Ureter (tissue), 1 donor: ENCODE results near the gene ZRANB1. TPM values are rescaled to one million over a fixed set of nuclear protein-coding genes. Genes with fewer than 3 reads are reported as not detected.

Source experiments
- DNase-seq: peaks from one replicate; pipeline ENCODE4 v3.0.0-alpha.2; 2020; ENCODE audit warnings: low spot score
- total RNA-seq: library from RNA; stranded (reverse); gene quantifications from one replicate; pipeline ENCODE4 v1.2.4, GENCODE V29; 2023
- donor health status: DM: yes; HTN: yes; CAD: no.

ZRANB1 gene
- total RNA-seq, 1 donor from 2014 or later, result 26.3 TPM

DNA sequence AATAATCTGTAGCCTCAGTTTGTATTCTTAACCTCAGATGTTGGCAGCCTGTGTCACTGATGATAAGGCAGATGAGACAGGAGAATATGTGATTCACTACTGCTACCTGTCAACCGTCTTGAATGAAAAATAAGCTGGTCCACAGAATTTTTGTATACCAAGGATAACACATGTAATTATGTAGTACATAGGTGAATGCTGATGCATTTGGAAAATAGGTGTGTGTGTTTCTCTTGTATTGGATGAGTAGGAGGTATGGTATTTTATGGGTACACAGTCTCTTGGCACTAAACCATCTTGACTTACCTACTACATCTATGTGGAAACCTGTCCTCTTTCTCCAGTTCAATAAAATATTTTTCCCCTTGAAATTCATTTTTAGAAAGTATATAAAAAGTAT lies 20.7 kb upstream of the ZRANB1 start:
- DNase-seq, result no peak

DNA sequence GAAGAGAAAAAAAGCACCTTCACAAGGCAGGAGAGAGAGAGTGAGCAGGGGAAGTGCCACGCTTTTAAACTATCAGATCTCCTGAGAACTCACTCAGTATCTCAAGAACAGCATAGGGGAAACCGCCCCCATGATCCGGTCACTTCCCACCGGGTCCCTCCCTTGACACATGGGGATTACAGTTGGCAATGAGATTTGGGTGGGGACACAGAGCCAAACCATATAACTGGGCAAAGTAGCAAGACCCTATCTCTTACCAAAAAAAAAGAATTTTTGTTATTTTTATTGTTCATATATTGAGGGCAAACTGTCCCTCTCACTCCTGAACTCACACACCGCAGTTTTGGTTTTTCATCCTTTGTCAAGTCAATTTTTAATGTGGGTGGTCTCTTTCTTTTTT lies 18.2 kb upstream of the ZRANB1 start:
- DNase-seq, result no peak

DNA sequence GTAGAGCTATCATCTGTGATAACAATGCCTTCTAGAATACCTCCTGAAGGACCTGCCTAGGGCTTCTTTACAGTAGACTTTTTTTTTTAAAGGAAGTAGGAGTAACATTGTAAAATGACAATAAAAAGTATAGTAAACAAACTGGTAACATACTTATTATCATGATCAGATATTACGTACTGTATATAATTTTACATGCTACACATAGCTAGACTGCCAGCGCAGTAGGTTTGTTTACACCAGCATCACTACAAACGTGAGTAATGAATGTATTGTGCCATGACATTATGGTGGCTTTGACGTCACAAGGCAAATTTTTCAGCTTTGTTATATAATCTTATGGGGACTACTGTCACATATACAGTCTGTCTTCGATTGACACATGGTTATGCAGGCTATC lies 15.4 kb upstream of the ZRANB1 start:
- no peak for DNase-seq

DNA sequence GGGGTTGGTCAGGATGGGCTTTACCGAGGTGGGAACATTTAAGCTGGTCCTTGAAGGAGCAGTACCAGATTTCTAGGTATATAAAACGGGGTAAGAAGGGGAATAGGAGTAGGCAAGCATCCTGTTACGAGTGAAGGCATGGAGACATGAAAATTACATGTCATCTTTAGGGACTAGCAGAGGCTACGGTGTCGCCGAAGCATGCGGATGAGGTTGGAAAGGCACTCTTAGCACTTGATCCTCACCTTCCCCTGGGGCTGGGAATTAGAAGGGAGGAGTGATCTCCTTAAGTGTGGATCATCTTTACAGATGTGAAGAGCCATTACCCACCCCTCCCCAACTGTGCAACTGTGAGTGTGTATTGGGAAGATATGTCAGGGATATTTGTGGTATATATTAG lies 13.8 kb upstream of the ZRANB1 start:
- DNase-seq, result no peak

DNA sequence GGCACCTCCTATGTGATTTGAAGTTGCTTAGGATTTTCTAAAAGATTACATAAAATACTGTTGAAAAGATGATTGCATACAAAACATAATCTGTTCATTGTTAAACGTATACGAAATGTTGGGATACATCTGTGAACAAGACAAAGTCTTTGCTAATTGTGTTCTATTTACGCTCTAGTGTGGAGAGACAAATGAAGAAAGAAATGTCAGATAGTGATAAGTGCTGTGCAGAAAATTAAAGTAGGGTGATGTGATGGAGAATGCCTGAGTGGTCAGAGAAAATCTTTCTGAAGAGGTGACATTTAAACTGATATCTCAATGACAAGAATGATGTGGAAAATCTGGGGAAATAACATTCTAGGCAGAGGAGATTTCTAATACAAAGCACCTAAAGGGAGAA lies 13.4 kb upstream of the ZRANB1 start:
- no peak for DNase-seq

DNA sequence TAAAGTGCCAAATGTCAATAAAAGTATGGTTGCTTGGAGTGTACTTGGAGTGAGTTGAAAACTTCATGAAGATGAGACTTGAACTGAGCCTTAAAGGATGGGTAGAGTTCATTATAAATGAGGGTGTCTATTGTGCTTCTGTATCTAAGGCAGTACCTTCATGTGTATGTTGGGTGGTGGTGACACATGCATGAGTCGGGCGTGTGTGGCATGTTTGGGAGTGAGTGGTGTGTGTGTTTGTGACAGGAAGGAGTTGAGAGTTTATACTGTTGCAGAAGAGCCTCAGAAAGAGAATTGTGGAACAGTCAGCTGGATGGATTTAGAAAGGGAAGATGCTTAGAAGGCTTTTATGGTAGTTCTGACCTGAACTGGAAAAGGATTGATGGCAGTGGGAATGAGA lies 6.0 kb upstream of the ZRANB1 start:
- DNase-seq, result no peak

DNA sequence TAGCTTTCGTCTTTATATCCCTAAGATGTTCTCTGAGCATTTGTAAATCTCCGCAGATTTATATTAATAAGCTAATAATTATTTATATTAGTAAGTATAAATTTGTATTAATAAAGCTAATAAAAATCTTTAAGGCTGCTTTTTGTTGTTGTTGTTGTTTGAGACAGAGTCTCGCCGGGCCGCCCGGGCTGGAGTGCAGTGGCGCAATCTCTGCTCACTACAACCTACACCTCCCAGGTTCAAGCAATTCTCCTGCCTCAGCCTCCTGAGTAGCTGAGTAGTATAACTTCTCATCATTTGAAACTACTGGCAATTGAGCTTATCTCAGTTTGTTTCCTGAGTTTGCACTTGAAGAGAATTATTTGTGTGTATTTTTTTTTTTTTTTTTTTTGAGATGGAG lies 5.1 kb upstream of the ZRANB1 start:
- DNase-seq, result no peak

DNA sequence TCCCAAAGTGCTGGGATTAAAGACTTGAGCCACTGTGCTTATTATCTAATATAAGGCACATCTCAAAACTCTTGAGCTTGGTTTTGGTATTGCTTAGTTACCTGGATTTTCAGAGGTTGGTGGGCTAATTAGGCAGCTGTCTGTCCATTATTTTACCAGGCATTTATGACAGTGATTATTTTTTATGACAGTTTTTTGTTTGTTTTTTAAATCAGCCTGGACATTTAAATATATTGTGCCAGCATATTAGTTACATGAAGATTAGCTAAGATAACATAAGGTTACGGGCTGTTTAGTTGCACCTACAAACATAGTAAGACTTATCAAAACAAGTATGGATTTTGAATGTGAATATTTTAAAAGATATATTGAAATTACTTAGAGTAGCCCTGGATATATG lies 2.6 kb upstream of the ZRANB1 start:
- no peak for DNase-seq

DNA sequence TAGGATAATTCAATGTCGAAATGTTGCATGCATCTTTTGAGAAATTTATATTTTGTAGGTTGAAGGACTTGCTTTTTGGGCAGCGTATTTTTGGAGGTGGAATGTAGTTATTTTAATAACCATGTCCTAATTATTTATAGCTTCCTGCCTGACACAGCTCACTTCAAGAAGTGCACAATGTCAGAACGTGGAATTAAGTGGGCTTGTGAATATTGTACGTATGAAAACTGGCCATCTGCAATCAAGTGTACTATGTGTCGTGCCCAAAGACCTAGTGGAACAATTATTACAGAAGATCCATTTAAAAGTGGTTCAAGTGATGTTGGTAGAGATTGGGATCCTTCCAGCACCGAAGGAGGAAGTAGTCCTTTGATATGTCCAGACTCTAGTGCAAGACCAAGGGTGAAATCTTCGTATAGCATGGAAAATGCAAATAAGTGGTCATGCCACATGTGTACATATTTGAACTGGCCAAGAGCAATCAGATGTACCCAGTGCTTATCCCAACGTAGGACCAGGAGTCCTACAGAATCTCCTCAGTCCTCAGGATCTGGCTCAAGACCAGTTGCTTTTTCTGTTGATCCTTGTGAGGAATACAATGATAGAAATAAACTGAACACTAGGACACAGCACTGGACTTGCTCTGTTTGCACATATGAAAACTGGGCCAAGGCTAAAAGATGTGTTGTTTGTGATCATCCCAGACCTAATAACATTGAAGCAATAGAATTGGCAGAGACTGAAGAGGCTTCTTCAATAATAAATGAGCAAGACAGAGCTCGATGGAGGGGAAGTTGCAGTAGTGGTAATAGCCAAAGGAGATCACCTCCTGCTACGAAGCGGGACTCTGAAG lies 620 bp downstream of the ZRANB1 start:
- no peak for DNase-seq

DNA sequence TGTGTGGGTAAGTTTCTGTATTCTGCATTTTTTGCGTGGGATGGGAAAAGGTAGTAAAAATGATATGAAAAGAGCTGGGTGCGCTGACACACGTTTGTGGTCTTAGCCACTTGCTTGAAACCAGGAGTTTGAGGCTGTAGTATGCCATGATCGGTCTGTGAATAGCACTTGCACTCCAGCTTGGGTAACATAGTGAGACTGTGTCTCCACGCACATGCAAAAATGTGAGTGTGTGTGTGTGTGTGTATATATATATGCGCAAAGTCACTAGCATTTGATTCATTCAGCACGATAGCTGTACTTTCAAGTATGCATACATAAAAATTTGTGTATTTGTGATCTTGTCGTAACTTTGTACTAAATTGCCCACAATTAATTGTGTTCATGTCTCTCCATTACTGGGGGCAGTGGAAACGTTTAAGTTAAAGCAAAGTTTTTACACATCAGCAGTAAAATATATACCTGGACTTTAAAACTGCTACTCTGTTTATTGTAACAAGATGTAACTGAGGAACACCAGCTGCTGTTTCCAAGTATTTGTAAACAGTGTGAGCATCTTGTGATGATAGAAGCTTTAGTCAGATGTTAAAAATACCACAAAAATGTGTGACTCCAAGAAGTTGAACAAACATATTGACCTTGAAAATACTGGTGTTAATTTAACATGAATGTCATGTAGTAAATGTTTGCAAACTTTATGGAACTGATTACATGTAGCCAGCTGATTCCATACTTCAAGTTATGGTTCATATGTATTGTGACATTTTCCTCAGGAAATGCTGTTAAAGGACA lies 1.6 kb downstream of the ZRANB1 start:
- DNase-seq, result no peak

DNA sequence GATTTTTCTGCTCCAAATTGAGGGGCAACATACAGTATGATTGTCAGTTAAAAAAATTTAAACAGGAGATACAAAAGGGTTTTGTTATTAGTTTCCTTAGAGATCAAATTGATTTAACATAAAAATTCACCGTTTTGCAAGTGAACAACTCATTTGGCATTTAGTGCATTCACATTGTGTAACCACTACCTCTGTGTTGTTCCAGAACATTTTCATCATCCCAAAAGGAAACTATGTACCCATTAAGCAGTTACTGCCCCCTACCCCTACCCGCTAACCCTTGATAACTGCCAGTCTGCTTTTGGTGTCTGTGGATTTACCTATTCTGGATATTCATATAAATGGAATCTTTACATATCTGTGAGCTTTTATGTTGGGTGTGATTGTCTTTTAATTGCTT lies 3.1 kb downstream of the ZRANB1 start:
- no peak for DNase-seq

DNA sequence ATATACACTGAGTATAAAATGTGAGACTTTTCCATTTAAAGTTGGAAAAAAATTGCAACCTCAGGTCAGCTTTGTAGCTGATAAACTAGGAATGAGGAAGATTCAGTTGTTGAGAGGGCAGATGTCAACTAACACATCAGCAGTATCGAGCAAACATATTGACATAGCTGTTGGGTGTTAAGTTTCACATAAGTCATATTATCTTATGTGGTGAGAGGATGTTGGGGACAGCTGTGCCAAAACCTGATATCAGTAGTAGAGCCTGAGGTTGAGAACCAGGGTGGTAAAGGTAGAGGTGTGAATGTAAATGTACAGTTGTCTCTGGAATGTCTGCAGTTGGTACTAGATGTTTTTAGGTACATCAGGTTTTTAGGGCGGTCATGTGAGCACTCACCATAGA lies 5.0 kb downstream of the ZRANB1 start:
- no peak for DNase-seq

DNA sequence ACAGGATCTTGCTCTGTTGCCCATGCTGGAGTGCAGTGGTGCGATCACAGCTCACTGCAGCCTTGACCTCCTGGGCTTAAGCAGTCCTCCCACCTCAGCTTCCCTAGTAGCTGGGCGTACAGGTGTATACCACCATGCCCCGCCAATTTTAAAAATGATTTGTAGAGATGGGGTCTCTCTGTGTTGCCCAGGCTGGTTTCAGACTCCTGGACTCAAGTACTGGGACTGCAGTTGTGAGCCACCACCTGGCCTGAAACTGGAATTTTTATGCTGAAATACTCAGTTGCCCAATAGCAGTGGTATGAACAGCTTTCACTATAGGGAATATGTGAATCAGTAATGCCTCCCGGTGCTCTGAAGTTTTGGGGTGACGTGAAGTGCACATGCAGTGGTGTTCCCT lies 7.6 kb downstream of the ZRANB1 start:
- no peak for DNase-seq

DNA sequence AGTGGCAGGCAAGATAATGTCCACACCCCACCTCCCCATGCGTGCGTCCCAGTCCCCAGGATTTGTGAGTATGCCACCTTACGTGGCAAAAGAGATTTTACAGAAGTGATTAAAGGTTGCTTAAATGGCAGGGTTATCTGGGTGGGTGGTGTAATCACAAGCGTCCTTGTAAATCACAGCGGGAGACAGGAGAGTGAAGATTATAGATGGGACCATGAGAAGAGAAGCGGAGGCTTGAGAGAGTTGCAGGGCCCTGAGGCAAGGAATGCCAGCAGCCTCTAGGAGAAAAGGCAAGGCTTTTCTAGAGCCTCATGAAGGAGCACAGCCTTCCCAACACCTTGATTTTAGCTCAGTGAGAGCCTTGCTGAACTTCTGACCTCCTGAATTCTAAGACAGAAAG lies 10.2 kb downstream of the ZRANB1 start:
- DNase-seq, result no peak

DNA sequence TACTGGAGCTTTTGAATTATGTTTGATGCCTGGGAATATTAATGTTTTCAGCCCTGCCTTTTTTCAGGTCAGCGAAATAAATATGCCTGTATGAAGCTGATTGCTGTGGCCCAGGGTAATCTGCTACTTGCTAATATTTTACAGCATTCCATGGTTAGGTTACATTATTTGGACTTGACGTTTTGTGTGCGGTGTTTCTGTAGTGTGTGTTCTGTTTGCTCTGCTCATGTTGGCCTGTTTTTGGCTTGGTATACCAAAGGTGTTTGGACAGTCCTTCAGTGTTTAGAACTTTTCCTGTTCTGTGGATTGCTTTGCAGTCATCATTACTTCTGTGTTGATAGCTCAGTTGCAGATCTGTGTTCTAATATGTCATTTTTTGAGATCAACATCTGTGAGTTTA lies 11.5 kb downstream of the ZRANB1 start:
- no peak for DNase-seq

DNA sequence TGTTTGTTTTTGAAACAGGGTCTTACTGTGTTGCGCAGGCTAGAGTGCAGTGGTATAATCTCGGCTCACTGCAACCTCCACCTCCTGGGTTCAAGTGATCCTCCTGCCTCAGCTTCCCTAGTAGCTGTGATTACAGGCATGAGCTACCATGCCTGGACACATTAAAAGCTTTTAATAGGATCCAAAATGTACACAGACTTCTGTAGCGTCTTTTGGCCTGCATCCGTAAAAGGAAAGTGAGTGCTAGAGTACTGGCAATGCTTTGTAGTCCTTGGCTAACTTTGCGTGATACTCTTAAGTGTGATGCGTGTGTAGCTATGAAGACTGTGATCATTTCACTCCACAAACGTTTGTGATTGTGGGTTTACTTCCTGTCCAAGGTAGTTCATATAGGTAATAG lies 13.3 kb downstream of the ZRANB1 start:
- no peak for DNase-seq

DNA sequence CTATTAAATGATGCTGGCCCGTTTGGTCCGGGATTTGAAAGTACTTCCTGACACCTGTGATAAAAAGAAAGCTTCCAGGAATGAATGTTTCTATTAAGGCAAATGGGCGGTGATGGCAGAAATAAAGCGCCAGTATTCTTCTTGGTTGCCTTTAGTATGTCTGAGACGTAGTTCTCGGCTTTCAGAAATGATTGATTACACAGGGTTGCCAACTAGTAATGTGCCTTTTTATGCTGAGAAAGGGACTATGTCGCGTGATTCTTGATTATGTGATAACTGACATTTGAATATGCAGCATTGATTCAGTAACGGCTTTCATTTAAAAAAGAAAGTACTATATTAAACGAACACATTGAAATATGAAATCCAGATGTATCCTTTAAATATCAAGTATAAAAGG lies 13.9 kb downstream of the ZRANB1 start:
- DNase-seq, result no peak

DNA sequence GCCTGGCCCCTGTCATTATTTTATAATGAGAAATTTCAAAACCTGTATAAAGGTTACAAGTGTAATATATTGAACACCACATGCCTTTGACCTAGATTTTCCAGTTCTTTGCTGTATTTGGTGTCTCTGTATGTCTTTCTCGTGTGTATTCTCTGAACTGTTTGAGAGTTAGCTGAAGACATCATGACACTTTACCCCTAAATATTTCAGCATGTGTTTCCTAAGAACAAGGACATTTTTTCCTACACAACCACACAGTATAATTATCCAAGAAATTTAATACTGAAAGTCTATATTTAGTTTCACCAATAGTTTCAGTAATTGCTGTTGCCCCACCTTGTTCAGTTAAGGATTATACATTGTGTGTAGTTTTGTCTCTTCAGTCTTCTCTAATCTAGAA lies 14.8 kb downstream of the ZRANB1 start:
- no peak for DNase-seq

DNA sequence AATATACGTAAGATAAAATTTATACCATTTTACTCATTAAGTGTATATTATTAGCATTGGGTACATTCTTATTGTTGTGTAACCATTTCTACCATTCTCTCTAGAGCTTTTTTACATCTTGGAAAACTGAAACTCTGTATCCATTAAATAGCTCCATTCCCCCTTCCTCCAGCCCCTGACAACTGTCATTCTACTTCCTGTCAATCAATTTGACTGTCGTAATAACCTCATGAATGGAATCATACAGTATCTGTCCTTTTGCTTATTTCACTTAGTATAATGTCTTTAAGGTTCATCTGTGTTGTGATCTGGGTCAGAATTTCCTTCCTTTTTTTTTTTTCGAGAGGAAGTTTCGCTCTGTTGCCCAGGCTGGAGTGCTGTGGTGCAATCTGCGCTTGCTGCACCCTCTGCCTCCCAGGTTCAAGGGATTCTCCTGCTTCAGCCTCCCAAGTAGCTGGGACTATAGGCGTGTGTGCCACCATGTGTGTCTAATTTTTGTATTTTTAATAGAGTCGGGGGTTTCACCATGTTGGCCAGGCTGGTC lies 15.6 kb downstream of the ZRANB1 start:
- no peak for DNase-seq

DNA sequence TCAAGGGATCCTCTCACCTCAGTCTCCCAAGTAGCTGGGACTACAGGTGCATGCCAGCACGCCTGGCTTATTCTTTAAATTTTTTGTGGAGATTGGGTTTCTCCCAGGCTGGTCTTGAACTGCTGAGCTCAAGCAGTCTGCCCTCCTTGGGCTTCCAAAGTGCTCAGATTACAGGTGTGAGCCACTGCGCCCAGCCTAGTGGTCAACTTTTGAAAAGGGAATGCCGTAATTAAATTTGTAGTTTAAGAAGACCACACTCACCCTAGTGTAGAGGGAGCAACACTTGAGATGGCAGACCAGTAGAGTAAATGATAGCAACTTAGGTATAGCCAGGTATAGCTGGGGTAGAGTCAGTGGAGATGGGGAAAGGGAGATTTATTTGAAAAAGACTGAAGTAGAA lies 17.6 kb downstream of the ZRANB1 start:
- DNase-seq, result no peak

DNA sequence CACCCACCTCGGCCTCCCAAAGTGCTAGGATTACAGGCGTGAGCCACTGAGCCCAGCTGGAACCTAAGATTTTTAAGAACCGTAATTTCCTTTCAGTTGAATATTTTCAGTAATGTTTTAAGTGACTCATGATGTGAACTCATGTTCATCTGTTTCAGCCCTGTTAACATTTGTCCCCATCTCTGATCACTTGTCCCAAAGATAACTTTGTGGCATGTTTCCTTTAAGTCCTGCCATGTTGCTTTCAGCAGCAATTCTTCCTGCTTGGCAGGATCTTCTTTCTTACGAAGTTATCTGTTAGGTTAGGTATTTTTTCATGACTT lies 19.3 kb downstream of the ZRANB1 start:
- DNase-seq, result no peak

DNA sequence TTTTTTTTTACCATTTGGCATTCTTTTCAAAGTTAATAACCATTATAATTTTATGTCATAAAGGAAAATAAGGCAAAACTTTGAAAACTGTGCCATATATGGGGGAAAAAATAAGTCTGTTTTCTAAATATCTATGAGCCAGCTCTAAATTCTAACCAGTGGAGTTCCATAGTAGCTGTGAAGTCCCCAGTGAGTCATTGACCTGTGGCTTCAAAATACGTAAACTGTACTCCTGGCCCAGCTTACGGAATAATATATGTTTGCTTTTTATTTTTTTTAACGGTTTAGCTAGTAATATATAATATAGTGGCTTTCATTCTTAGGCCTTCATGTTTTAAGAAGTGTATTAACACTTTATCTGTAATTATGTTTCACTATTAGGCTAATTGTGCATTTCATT lies 20.5 kb downstream of the ZRANB1 start:
- no peak for DNase-seq
